PC-9 (cell line): ENCODE measurements around the gene SCRN2.

Experiments used
- EZH2 ChIP-seq: fragments of 200-600 bp; sonication (generic); IDR thresholded peaks from 2 replicates; pipeline ENCODE4 v1.8.0; 2017; ENCODE audit warnings: antibody characterized with exemption, low read depth
- TF ChIP-seq, protein P1 (sequence below): fragments of 200-600 bp; sonication (generic); conservative IDR thresholded peaks from 2 replicates; pipeline ENCODE4 v1.6.1; 2017; ENCODE audit warnings: mixed run types, antibody characterized with exemption, mild to moderate bottlenecking, moderate library complexity

- TF ChIP-seq, protein P1, sequence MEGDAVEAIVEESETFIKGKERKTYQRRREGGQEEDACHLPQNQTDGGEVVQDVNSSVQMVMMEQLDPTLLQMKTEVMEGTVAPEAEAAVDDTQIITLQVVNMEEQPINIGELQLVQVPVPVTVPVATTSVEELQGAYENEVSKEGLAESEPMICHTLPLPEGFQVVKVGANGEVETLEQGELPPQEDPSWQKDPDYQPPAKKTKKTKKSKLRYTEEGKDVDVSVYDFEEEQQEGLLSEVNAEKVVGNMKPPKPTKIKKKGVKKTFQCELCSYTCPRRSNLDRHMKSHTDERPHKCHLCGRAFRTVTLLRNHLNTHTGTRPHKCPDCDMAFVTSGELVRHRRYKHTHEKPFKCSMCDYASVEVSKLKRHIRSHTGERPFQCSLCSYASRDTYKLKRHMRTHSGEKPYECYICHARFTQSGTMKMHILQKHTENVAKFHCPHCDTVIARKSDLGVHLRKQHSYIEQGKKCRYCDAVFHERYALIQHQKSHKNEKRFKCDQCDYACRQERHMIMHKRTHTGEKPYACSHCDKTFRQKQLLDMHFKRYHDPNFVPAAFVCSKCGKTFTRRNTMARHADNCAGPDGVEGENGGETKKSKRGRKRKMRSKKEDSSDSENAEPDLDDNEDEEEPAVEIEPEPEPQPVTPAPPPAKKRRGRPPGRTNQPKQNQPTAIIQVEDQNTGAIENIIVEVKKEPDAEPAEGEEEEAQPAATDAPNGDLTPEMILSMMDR = no peak
- no peak for TF ChIP-seq EZH2
Measured at GRCh38 chr17:47808830-47809480, 32.1 kb downstream of the SCRN2 start.
